ENCODE measurements around the gene AHCYL1.

AHCYL1 gene

GRCh38 chr1:109977225-109977624 is 7.3 kb upstream of the AHCYL1 start:
- no peak for DNase-seq

GRCh38 chr1:109977657-109978378 is 6.7 kb upstream of the AHCYL1 start:
- no peak for DNase-seq

- no peak for DNase-seq
Observed at GRCh38 chr1:109978761-109979488, 5.6 kb upstream of the AHCYL1 start.

GRCh38 chr1:109979489-109980091 is 5.0 kb upstream of the AHCYL1 start:
- no peak for DNase-seq

- peak; percentile 25 for DNase-seq
Observed at GRCh38 chr1:109980324-109981003, 4.1 kb upstream of the AHCYL1 start.

GRCh38 chr1:109981004-109981335 is 3.6 kb upstream of the AHCYL1 start:
- no peak for DNase-seq

GRCh38 chr1:109983380-109984189 is 980 bp upstream of the AHCYL1 start:
- no peak for DNase-seq

GRCh38 chr1:109984190-109984455 is 442 bp upstream of the AHCYL1 start:
- DNase-seq = no peak

GRCh38 chr1:109985247-109986053 is 885 bp downstream of the AHCYL1 start:
- DNase-seq = no peak

- DNase-seq = no peak
Observed at GRCh38 chr1:109986054-109986444, 1.5 kb downstream of the AHCYL1 start.

- DNase-seq = no peak
Observed at GRCh38 chr1:109988349-109988914, 3.9 kb downstream of the AHCYL1 start.

GRCh38 chr1:109989506-109990301 is 5.1 kb downstream of the AHCYL1 start:
- no peak for DNase-seq

- no peak for DNase-seq
Observed at GRCh38 chr1:109990302-109990653, 5.7 kb downstream of the AHCYL1 start.

- no peak for DNase-seq
Observed at GRCh38 chr1:109991400-109991925, 6.9 kb downstream of the AHCYL1 start.

- DNase-seq = no peak
Observed at GRCh38 chr1:109993885-109994284, 9.3 kb downstream of the AHCYL1 start.

GRCh38 chr1:109994654-109995053 is 10.1 kb downstream of the AHCYL1 start:
- DNase-seq = no peak

- no peak for DNase-seq
Observed at GRCh38 chr1:109995536-109995935, 11.0 kb downstream of the AHCYL1 start.

- no peak for DNase-seq
Observed at GRCh38 chr1:109996476-109996875, 11.9 kb downstream of the AHCYL1 start.

- no peak for DNase-seq
Observed at GRCh38 chr1:109997204-109997866, 12.8 kb downstream of the AHCYL1 start.

- no peak for DNase-seq
Observed at GRCh38 chr1:109997867-109998229, 13.3 kb downstream of the AHCYL1 start.
